Activated B cell treated with CpG ODN at 0.5 μM for 24 hours (primary cell): ENCODE measurements around the gene KCNJ10. TPM values are rescaled to one million over a fixed set of nuclear protein-coding genes. Genes with fewer than 3 reads are reported as not detected.

Experiments used
- ATAC-seq: fragments of 200-7000 bp; cut with Tn5 transposase; one replicate; pipeline ENCODE4 v1.10.0; 2021; ENCODE audit warnings: low read depth, mild to moderate bottlenecking, moderate library complexity
- CTCF ChIA-PET: fragments of 350-600 bp; sonication (Branson Sonifier 250); formaldehyde crosslinking; loops from one replicate; lab custom pipeline; 2021; ENCODE audit warnings: antibody characterized with exemption; lab: Charles Lee
- POLR2A ChIA-PET: fragments of 350-600 bp; sonication (Branson Sonifier 250); formaldehyde crosslinking; loops from one replicate; lab custom pipeline; 2021; ENCODE audit warnings: antibody characterized with exemption; lab: Charles Lee
- DNase-seq: peaks from one replicate; pipeline ENCODE4 v3.0.0; 2022
- H3K27ac Mint-ChIP-seq: one replicate; pipeline ENCODE4 v1.8.0; 2020; ENCODE audit warnings: mixed read lengths
- H3K27me3 Mint-ChIP-seq: one replicate; pipeline ENCODE4 v1.8.0; 2021; ENCODE audit warnings: mixed read lengths
- H3K36me3 Mint-ChIP-seq: one replicate; pipeline ENCODE4 v1.8.0; 2021; ENCODE audit warnings: low read depth, mixed read lengths
- H3K4me1 Mint-ChIP-seq: one replicate; pipeline ENCODE4 v1.8.0; 2021; ENCODE audit warnings: mixed read lengths
- H3K4me3 Mint-ChIP-seq: one replicate; pipeline ENCODE4 v1.8.0; 2020; ENCODE audit warnings: mild to moderate bottlenecking, mixed read lengths
- H3K9me3 Mint-ChIP-seq: one replicate; pipeline ENCODE4 v1.8.0; 2020; ENCODE audit warnings: mixed read lengths
- CTCF ChIP-seq: fragments of 200-600 bp; IDR thresholded peaks from one replicate; pipeline ENCODE4 v1.8.0; 2022; ENCODE audit warnings: antibody characterized with exemption, mild to moderate bottlenecking
- intact Hi-C: fragments of 100-400 bp; cut with micrococcal nuclease; formaldehyde crosslinking; loops from one replicate; pipeline ENCODE4 v1.15.1; 2024
- total RNA-seq: library from RNA; stranded (reverse); gene quantifications from 2 replicates; pipeline ENCODE4 v1.2.3, GENCODE V29; 2022

The KCNJ10 gene
- total RNA-seq, 1 donor from 2014 or later = not detected

GRCh38 chr1:160074865-160075264 lies 4.9 kb upstream of the KCNJ10 start:
- POLR2A ChIA-PET = no interaction called here

GRCh38 chr1:160071289-160071688 lies 1.3 kb upstream of the KCNJ10 start:
- H3K27ac Mint-ChIP-seq = no peak overlapping the region
- CTCF ChIA-PET = interaction anchor here (1.2 to 1.9 kb wide), 2 partner anchors 9 to 25 kb away, joined by 4 to 6 read pairs; no protein-coding TSS in a partner anchor
- POLR2A ChIA-PET = interaction anchor here (0.5 kb wide), 1 partner anchor 42 kb away, joined by 4 read pairs; no protein-coding TSS in a partner anchor
- peaks cover 7% of the 10 kb centered on the region for H3K4me1 Mint-ChIP-seq
- H3K27me3 Mint-ChIP-seq = peaks cover 46% of the 10 kb centered on the region
- H3K4me3 Mint-ChIP-seq = no peak overlapping the region
- no peak for TF ChIP-seq CTCF
- DNase-seq = no peak
- ATAC-seq = no peak
- no peaks in the 10 kb centered on the region for H3K36me3 Mint-ChIP-seq
- intact Hi-C loops = loop anchor here (10.0 kb wide), 1 partner anchor 246 kb away; the partner anchor contains the start of gene SLAMF8
- no peaks in the 10 kb centered on the region for H3K9me3 Mint-ChIP-seq

More at GRCh38 chr1:160074865-160075264, 4.9 kb upstream of the KCNJ10 start:
- H3K36me3 Mint-ChIP-seq = no peaks in the 10 kb centered on the region
- intact Hi-C loops = loop anchor here (10.0 kb wide), 1 partner anchor 250 kb away; the partner anchor contains the start of gene SLAMF8
- DNase-seq (no peak), ATAC-seq (no peak)
- H3K27ac Mint-ChIP-seq = no peak overlapping the region
- no peaks in the 10 kb centered on the region for H3K9me3 Mint-ChIP-seq
- CTCF ChIA-PET = interaction anchor here (2.8 kb wide), 1 partner anchor 11 kb away, joined by 7 read pairs; no protein-coding TSS in a partner anchor
- TF ChIP-seq CTCF = no peak
- no peak overlapping the region for H3K4me3 Mint-ChIP-seq
- H3K27me3 Mint-ChIP-seq = peaks cover 46% of the 10 kb centered on the region
- H3K4me1 Mint-ChIP-seq = peaks cover 10% of the 10 kb centered on the region

GRCh38 chr1:160070243-160071163 lies 543 bp upstream of the KCNJ10 start:
- peaks cover 50% of the 10 kb centered on the region for H3K27me3 Mint-ChIP-seq
- H3K4me1 Mint-ChIP-seq = peaks cover 7% of the 10 kb centered on the region
- H3K4me3 Mint-ChIP-seq = peak overlapping the region; percentile 90
- intact Hi-C loops = loop anchor here (10.0 kb wide), 1 partner anchor 246 kb away; the partner anchor contains the start of gene SLAMF8
- no peak overlapping the region for H3K27ac Mint-ChIP-seq
- no peaks in the 10 kb centered on the region for H3K36me3 Mint-ChIP-seq
- ChIA-PET CTCF (interaction anchor here (0.8 to 1.9 kb wide), 3 partner anchors 8 to 24 kb away, joined by 3 to 6 read pairs (median 3); no protein-coding TSS in a partner anchor), POLR2A (interaction anchor here (0.5 to 1.0 kb wide), 3 partner anchors 41 to 172 kb away, joined by 3 to 4 read pairs (median 4); no protein-coding TSS in a partner anchor)
- DNase-seq (peak; percentile 62), ATAC-seq (peak; percentile 99)
- no peak for TF ChIP-seq CTCF
- no peaks in the 10 kb centered on the region for H3K9me3 Mint-ChIP-seq

- H3K36me3 Mint-ChIP-seq = no peaks in the 10 kb centered on the region
- peaks cover 7% of the 10 kb centered on the region for H3K4me1 Mint-ChIP-seq
- H3K27ac Mint-ChIP-seq = no peak overlapping the region
- H3K4me3 Mint-ChIP-seq = no peak overlapping the region
- no peaks in the 10 kb centered on the region for H3K9me3 Mint-ChIP-seq
- ChIA-PET POLR2A (no interaction called here), CTCF (interaction anchor here (1.3 kb wide), 1 partner anchor 10 kb away, joined by 5 read pairs; no protein-coding TSS in a partner anchor)
- no peak for DNase-seq
- peaks cover 42% of the 10 kb centered on the region for H3K27me3 Mint-ChIP-seq
- ATAC-seq = no peak
- intact Hi-C loops = no loop called here
- TF ChIP-seq CTCF = no peak
Measured at GRCh38 chr1:160068225-160068624, 1.7 kb downstream of the KCNJ10 start.
